Fibroblast of lung (primary cell): ENCODE results near the gene TSBP1. TPM values are rescaled to one million over a fixed set of nuclear protein-coding genes. Genes with fewer than 3 reads are reported as not detected.
A peak's percentile ranks its signal among the peaks of the same experiment; 100 is the strongest.

ENCODE experiments used
- DNase-seq, 2 donors: peaks; one replicate each; pipeline versions ENCODE4 v3.0.0 to v3.0.0-alpha.2; 2010; ENCODE audit warnings: low read depth in 2 of 2
- H2AFZ ChIP-seq: 2 replicates; pipeline ENCODE4 v1.5.1; 2012; ENCODE audit warnings: low read length, control low read depth, inconsistent platforms
- H3K27ac ChIP-seq: 2 replicates; pipeline ENCODE4 v1.5.1; 2011; ENCODE audit warnings: low read length, control low read depth; ENCODE audit not compliant: insufficient read depth
- H3K27me3 ChIP-seq: 2 replicates; pipeline ENCODE4 v1.5.1; 2011; ENCODE audit warnings: mild to moderate bottlenecking, low read length; ENCODE audit not compliant: control insufficient read depth, insufficient read depth
- H3K36me3 ChIP-seq: 2 replicates; pipeline ENCODE4 v1.5.1; 2011; ENCODE audit warnings: low read length; ENCODE audit not compliant: control insufficient read depth, insufficient read depth
- H3K4me1 ChIP-seq: 2 replicates; pipeline ENCODE4 v1.5.1; 2011; ENCODE audit warnings: low read length; ENCODE audit not compliant: control insufficient read depth, insufficient read depth; ENCODE audit errors: extremely low read depth
- H3K4me2 ChIP-seq: 2 replicates; pipeline ENCODE4 v1.5.1; 2011; ENCODE audit warnings: low read length, control low read depth; ENCODE audit not compliant: insufficient read depth; ENCODE audit errors: extremely low read depth
- H3K4me3 ChIP-seq, 4 experiments: fragments of 200-600 bp in 1 of 4; sonication (generic) in 1 of 4; replicated peaks in 1 of 4; 2 replicates each; pipeline ENCODE4 v1.5.1; 2011 to 2016; ENCODE audit warnings: low read length in 4 of 4, low read depth in 3 of 4, mild to moderate bottlenecking in 3 of 4, control low read depth in 2 of 4, inconsistent platforms in 1 of 4, mixed read lengths in 1 of 4; ENCODE audit not compliant: insufficient read depth in 1 of 4; ENCODE audit errors: control extremely low read depth in 1 of 4
- H3K79me2 ChIP-seq: 2 replicates; pipeline ENCODE4 v1.5.1; 2012; ENCODE audit warnings: mild to moderate bottlenecking, low read length, inconsistent platforms; ENCODE audit not compliant: control insufficient read depth, insufficient read depth
- H3K9ac ChIP-seq: 2 replicates; pipeline ENCODE4 v1.5.1; 2011; ENCODE audit warnings: mild to moderate bottlenecking, low read length, control low read depth; ENCODE audit not compliant: insufficient read depth
- H3K9me3 ChIP-seq: 2 replicates; pipeline ENCODE4 v1.5.1; 2012; ENCODE audit warnings: low read depth, low read length; ENCODE audit not compliant: control insufficient read depth, insufficient read depth
- H4K20me1 ChIP-seq: 2 replicates; pipeline ENCODE4 v1.5.1; 2011; ENCODE audit warnings: low read length; ENCODE audit not compliant: control insufficient read depth, insufficient read depth; ENCODE audit errors: extremely low read depth
- EZH2 ChIP-seq: IDR thresholded peaks from 2 replicates; pipeline ENCODE4 v1.5.1; 2012; ENCODE audit warnings: low read length, control low read depth, mild to moderate bottlenecking; ENCODE audit errors: missing control alignments
- polyA plus RNA-seq, 2 donors: library from polyadenylated mRNA; depleted of rRNA in 1 of 2; stranded (reverse) in 1 of 2; unstranded in 1 of 2; fragments of >200 nt; gene quantifications; 2 replicates each; pipeline ENCODE4 v1.2.1, GENCODE V29; 2011 to 2012; ENCODE audit warnings: missing spikeins in 1 of 2
- total RNA-seq: library from RNA; depleted of rRNA; stranded (reverse); fragments of >200 nt; gene quantifications from 2 replicates; pipeline ENCODE4 v1.2.1, GENCODE V29; 2014
- TF ChIP-seq, protein P1 (sequence below), 2 donors: IDR thresholded peaks in 1 of 2; conservative IDR thresholded peaks in 1 of 2; 1 replicate in 1 of 2; 2 replicates in 1 of 2; pipeline ENCODE4 v1.5.1; 2011 to 2012; ENCODE audit warnings: low read length in 2 of 2, control low read depth in 1 of 2, inconsistent platforms in 1 of 2, low read depth in 1 of 2, mild to moderate bottlenecking in 1 of 2

Gene TSBP1
- total and polyA plus RNA-seq, 2 donors (not counting 1 experiment from before 2014, with no cell fraction given), result not detected

DNA sequence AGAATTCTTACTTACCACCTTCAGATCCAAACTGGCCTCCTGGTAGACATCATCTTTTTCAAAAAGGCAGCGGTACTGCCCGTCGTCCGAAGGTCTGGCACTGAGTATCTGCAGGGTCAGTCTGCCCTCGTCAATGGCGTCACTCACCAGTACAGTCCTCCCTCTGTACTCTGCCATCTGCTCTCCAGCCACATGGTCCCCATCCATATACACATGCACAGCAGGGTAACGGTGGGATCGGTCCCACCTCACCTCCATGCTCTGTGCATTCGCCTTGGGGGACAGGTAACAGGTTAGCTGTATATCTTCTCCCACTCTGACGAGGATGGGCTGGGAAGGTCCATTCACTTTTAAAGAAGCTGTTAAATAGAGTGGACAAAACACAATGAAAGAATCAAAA lies 24.3 kb upstream of the TSBP1 start:
- Histone ChIP-seq H3K27me3 (no peaks in the 10 kb centered on the region), H3K4me3 (no peak overlapping the region), H3K36me3 (no peaks in the 10 kb centered on the region), H4K20me1 (no peaks in the 10 kb centered on the region), H3K27ac (no peak overlapping the region), H2AFZ (no peak overlapping the region), H3K4me2 (no peak overlapping the region), H3K9ac (no peak overlapping the region), H3K9me3 (no peaks in the 10 kb centered on the region), H3K79me2 (no peaks in the 10 kb centered on the region), H3K4me1 (no peaks in the 10 kb centered on the region)
- no peak for DNase-seq
- no peak for TF ChIP-seq EZH2
- TF ChIP-seq, protein P1, sequence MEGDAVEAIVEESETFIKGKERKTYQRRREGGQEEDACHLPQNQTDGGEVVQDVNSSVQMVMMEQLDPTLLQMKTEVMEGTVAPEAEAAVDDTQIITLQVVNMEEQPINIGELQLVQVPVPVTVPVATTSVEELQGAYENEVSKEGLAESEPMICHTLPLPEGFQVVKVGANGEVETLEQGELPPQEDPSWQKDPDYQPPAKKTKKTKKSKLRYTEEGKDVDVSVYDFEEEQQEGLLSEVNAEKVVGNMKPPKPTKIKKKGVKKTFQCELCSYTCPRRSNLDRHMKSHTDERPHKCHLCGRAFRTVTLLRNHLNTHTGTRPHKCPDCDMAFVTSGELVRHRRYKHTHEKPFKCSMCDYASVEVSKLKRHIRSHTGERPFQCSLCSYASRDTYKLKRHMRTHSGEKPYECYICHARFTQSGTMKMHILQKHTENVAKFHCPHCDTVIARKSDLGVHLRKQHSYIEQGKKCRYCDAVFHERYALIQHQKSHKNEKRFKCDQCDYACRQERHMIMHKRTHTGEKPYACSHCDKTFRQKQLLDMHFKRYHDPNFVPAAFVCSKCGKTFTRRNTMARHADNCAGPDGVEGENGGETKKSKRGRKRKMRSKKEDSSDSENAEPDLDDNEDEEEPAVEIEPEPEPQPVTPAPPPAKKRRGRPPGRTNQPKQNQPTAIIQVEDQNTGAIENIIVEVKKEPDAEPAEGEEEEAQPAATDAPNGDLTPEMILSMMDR (conservative IDR thresholded peaks at IDR 0.05 in 1 of 2, IDR thresholded peaks at IDR 0.05 in 1 of 2; ENCODE audit: low read depth in 1 of 2, low read length in 2 of 2), result no peak

DNA sequence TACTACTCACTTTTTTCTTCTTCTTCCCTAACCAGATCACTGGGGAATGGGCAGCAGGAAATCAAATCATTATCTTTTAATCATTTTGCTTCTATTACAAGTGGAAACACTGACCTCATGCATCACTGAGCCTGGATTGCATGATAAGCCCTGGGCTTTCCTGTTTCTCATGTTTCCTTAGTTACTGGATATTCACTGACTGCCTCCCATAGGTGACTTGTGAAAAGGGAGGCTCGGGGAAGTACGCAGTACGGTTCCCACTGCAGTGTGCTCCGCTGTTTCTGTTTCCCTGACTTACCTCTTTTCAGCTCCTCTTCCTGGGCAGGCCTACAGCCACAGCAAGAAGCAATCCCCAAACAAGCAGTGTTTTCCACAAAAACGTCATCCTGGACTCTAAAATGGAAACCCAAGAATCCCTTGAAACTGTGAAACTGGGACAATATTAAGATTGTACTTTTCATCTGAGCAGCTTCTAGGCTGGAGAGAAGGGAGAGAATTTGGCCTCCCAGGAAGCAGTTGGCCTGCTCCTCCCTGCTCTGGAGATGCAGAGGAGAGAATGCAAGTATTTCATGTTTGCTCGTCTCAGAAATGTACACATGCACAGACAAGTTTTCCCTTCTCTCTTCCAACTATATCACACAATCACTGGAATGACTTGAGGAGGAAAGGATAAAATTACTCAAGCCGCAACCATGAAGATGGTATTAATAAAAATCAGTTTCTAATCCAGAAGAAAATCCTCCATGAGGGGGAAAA lies 22.1 kb upstream of the TSBP1 start:
- peak in 1 of 2 donors; percentile 8 for DNase-seq
- Histone ChIP-seq H3K4me3 (no peak overlapping the region), H2AFZ (no peak overlapping the region), H3K4me2 (no peak overlapping the region), H3K27ac (no peak overlapping the region), H3K79me2 (no peaks in the 10 kb centered on the region), H3K27me3 (no peaks in the 10 kb centered on the region), H3K9ac (no peak overlapping the region), H3K4me1 (no peaks in the 10 kb centered on the region), H4K20me1 (no peaks in the 10 kb centered on the region), H3K9me3 (no peaks in the 10 kb centered on the region), H3K36me3 (no peaks in the 10 kb centered on the region)
- no peak for TF ChIP-seq EZH2
- TF ChIP-seq, protein P1 (conservative IDR thresholded peaks at IDR 0.05 in 1 of 2, IDR thresholded peaks at IDR 0.05 in 1 of 2; ENCODE audit: low read depth in 1 of 2, low read length in 2 of 2), result no peak

- Histone ChIP-seq H4K20me1 (no peaks in the 10 kb centered on the region), H3K79me2 (no peaks in the 10 kb centered on the region), H3K9me3 (no peaks in the 10 kb centered on the region), H3K4me2 (no peak overlapping the region), H3K27me3 (no peaks in the 10 kb centered on the region), H3K4me3 (no peak overlapping the region), H3K27ac (no peak overlapping the region), H2AFZ (no peak overlapping the region), H3K9ac (no peak overlapping the region), H3K4me1 (no peaks in the 10 kb centered on the region), H3K36me3 (no peaks in the 10 kb centered on the region)
- TF ChIP-seq EZH2, result no peak
- TF ChIP-seq, protein P1 (conservative IDR thresholded peaks at IDR 0.05 in 1 of 2, IDR thresholded peaks at IDR 0.05 in 1 of 2; ENCODE audit: low read depth in 1 of 2, low read length in 2 of 2), result no peak
- DNase-seq, result no peak
Measured at GRCh38 chr6:32391505-32391904, 19.8 kb upstream of the TSBP1 start.
